Measurements from ENCODE around the gene SNX22. TPM values are rescaled to one million over a fixed set of nuclear protein-coding genes. Genes with fewer than 3 reads are reported as not detected.

Gene SNX22
- total RNA-seq, 1 experiment from 2014 or later, result 0.91 TPM

DNA sequence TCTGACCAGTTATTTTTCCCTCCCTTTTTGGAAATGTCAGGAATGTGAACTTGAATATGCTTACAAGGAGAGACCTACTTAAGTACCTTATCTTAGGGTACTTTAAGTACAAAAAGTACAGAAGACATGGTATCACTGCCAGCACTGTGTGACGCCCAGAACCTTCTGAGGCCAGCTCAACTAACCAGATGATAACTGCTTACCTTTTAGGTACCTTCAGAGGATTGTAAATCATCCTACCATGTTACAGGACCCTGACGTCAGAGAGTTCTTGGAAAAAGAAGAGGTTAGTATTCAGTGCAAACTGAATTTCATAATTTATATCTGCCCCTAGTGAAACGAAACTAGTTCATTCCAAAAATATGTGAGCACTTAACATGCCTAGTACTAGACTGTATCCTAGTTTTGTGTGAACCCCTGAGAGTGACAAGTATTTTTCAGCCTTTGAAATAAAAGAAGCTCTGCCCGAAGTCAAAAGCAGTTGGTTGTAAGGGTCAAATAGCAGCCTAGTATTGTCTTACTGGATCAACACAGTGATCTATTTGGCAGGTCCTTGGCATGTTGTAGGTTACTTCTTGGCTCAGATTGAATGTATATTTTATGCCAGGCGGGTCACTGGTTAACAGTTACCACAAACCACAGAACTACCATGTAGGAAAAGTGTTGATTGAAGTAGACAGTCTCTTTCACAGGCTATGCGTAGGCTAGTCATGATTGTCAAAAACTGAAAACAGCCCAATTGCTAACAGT, 23.8 kb upstream of the SNX22 start:
- H3K27me3 ChIP-seq (replicated peaks; ENCODE audit: control insufficient read depth, insufficient read depth, low read length), result no peaks in the 10 kb centered on the region
- ChIA-PET POLR2A (interaction anchor here (0.6 kb wide), 1 partner anchor 136 kb away, joined by 27 read pairs; no protein-coding TSS in a partner anchor), CTCF (no interaction called here)
- H3K4me3 ChIP-seq (ENCODE audit: low read depth, low read length), result no peak overlapping the region
- H3K27me3 Mint-ChIP-seq (ENCODE audit: insufficient read depth, unreplicated experiment), result no peaks in the 10 kb centered on the region
- H3K4me1 ChIP-seq, result no peaks in the 10 kb centered on the region
- BruUV-seq (replicated peaks), result no TSS peak
- no peak overlapping the region for H3K4me3 Mint-ChIP-seq (ENCODE audit: unreplicated experiment)
- H3K9me3 Mint-ChIP-seq (ENCODE audit: unreplicated experiment), result no peaks in the 10 kb centered on the region
- intact Hi-C loops (cut with micrococcal nuclease; ENCODE audit: unreplicated experiment), result no loop called here
- H3K9me3 ChIP-seq, result no peaks in the 10 kb centered on the region
- H3K36me3 ChIP-seq (ENCODE audit: control insufficient read depth, insufficient read depth, low read length), result no peaks in the 10 kb centered on the region; the same call in 1 of the 2 replicates
- DNase-seq, result no peak
- TF ChIP-seq, protein P1, sequence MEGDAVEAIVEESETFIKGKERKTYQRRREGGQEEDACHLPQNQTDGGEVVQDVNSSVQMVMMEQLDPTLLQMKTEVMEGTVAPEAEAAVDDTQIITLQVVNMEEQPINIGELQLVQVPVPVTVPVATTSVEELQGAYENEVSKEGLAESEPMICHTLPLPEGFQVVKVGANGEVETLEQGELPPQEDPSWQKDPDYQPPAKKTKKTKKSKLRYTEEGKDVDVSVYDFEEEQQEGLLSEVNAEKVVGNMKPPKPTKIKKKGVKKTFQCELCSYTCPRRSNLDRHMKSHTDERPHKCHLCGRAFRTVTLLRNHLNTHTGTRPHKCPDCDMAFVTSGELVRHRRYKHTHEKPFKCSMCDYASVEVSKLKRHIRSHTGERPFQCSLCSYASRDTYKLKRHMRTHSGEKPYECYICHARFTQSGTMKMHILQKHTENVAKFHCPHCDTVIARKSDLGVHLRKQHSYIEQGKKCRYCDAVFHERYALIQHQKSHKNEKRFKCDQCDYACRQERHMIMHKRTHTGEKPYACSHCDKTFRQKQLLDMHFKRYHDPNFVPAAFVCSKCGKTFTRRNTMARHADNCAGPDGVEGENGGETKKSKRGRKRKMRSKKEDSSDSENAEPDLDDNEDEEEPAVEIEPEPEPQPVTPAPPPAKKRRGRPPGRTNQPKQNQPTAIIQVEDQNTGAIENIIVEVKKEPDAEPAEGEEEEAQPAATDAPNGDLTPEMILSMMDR (IDR thresholded peaks at IDR 0.05; ENCODE audit: insufficient read depth in 1 of 2, low read depth in 1 of 2, low read length in 1 of 2, severe bottlenecking in 1 of 2, unreplicated experiment in 1 of 2), result no peak
- H3K36me3 Mint-ChIP-seq (ENCODE audit: insufficient read depth, unreplicated experiment), result peaks cover 33% of the 10 kb centered on the region
- H3K27ac Mint-ChIP-seq (ENCODE audit: unreplicated experiment), result no peak overlapping the region
- no peaks in the 10 kb centered on the region for H3K4me1 Mint-ChIP-seq (ENCODE audit: low read depth, unreplicated experiment)

DNA sequence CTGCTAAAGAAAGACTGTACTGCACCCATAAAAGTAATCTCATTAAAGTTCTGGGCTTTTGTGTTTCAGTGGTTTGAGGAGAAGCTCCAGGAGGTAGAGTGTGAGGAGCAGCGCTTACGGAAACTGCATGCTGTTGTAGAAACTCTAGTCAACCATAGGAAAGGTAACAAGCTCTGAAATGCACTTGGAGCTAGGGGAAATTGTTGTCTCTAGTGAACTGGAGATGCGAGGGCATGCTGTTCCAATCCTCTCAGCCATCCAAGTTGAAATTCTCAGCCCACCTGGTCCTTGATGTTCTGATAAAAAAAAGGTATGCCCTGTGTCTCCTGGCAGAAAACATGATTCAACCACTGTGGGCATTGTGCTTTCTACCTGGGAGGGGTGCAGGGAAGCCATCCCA, 21.4 kb upstream of the SNX22 start:
- Mint-ChIP-seq H3K9me3 (ENCODE audit: unreplicated experiment) (no peaks in the 10 kb centered on the region), H3K4me3 (ENCODE audit: unreplicated experiment) (no peak overlapping the region), H3K27ac (ENCODE audit: unreplicated experiment) (no peak overlapping the region), H3K27me3 (ENCODE audit: insufficient read depth, unreplicated experiment) (no peaks in the 10 kb centered on the region), H3K4me1 (ENCODE audit: low read depth, unreplicated experiment) (no peaks in the 10 kb centered on the region), H3K36me3 (ENCODE audit: insufficient read depth, unreplicated experiment) (peaks cover 28% of the 10 kb centered on the region)
- Histone ChIP-seq H3K9me3 (no peaks in the 10 kb centered on the region), H3K4me3 (ENCODE audit: low read depth, low read length) (no peak overlapping the region), H3K4me1 (no peaks in the 10 kb centered on the region), H3K36me3 (ENCODE audit: control insufficient read depth, insufficient read depth, low read length) (no peaks in the 10 kb centered on the region; the same call in 1 of the 2 replicates), H3K27me3 (replicated peaks; ENCODE audit: control insufficient read depth, insufficient read depth, low read length) (no peaks in the 10 kb centered on the region)
- ChIA-PET CTCF (no interaction called here), POLR2A (no interaction called here)
- DNase-seq, result no peak
- intact Hi-C loops (cut with micrococcal nuclease; ENCODE audit: unreplicated experiment), result no loop called here
- BruUV-seq (replicated peaks), result no TSS peak
- TF ChIP-seq, protein P1 (IDR thresholded peaks at IDR 0.05; ENCODE audit: insufficient read depth in 1 of 2, low read depth in 1 of 2, low read length in 1 of 2, severe bottlenecking in 1 of 2, unreplicated experiment in 1 of 2), result no peak

- no peak overlapping the region for H3K4me3 ChIP-seq (ENCODE audit: low read depth, low read length)
- Mint-ChIP-seq H3K9me3 (ENCODE audit: unreplicated experiment) (no peaks in the 10 kb centered on the region), H3K27ac (ENCODE audit: unreplicated experiment) (no peak overlapping the region), H3K4me3 (ENCODE audit: unreplicated experiment) (no peak overlapping the region), H3K4me1 (ENCODE audit: low read depth, unreplicated experiment) (no peaks in the 10 kb centered on the region), H3K36me3 (ENCODE audit: insufficient read depth, unreplicated experiment) (peaks cover 31% of the 10 kb centered on the region), H3K27me3 (ENCODE audit: insufficient read depth, unreplicated experiment) (no peaks in the 10 kb centered on the region)
- BruUV-seq (replicated peaks), result no TSS peak
- no peaks in the 10 kb centered on the region; the same call in 1 of the 2 replicates for H3K36me3 ChIP-seq (ENCODE audit: control insufficient read depth, insufficient read depth, low read length)
- no peaks in the 10 kb centered on the region for H3K27me3 ChIP-seq (replicated peaks; ENCODE audit: control insufficient read depth, insufficient read depth, low read length)
- DNase-seq, result no peak
- TF ChIP-seq, protein P1 (IDR thresholded peaks at IDR 0.05; ENCODE audit: insufficient read depth in 1 of 2, low read depth in 1 of 2, low read length in 1 of 2, severe bottlenecking in 1 of 2, unreplicated experiment in 1 of 2), result no peak
- H3K9me3 ChIP-seq, result no peaks in the 10 kb centered on the region
- POLR2A ChIA-PET, result interaction anchor here (1.1 kb wide), 1 partner anchor 38 kb away, joined by 3 read pairs; the partner anchor contains the start of gene CIAO2A
- intact Hi-C loops (cut with micrococcal nuclease; ENCODE audit: unreplicated experiment), result no loop called here
- H3K4me1 ChIP-seq, result no peaks in the 10 kb centered on the region
- CTCF ChIA-PET, result no interaction called here
These were observed 20.0 kb upstream of the SNX22 start for GRCh38 chr15:64131547-64131946.

Measured in Caco-2 (cell line).